ENCODE measurements around the gene CNNM4.

CNNM4 gene

GRCh38 chr2:96843538-96844268 is 83.0 kb downstream of the CNNM4 start, which contains the start of gene ANKRD23 (continued):
- TF ChIP-seq REST (tag by site-specific recombination; IDR thresholded peaks at IDR 0.05) (no peak), ZNF16 (tag by site-specific recombination; IDR thresholded peaks at IDR 0.05; ENCODE audit: low read depth) (no peak), ZNF701 (tag by site-specific recombination; IDR thresholded peaks at IDR 0.05) (no peak), ZNF114 (tag by site-specific recombination; IDR thresholded peaks at IDR 0.05) (no peak)

GRCh38 chr2:96844405-96844808 is 83.7 kb downstream of the CNNM4 start:
- ChIA-PET POLR2A (interaction anchor here (0.6 kb wide), 2 partner anchors 16 to 18 kb away, joined by 3 to 6 read pairs; no protein-coding TSS in a partner anchor), CTCF (interaction anchor here (0.5 to 1.7 kb wide), 6 partner anchors 12 to 851 kb away, joined by 3 to 5 read pairs (median 4); partner anchors contain the start of gene ANKRD36)
- TF ChIP-seq PRDM4 (tag by site-specific recombination; IDR thresholded peaks at IDR 0.05) (peak; percentile 97), ZFHX2 (tag by site-specific recombination; conservative IDR thresholded peaks at IDR 0.05) (peak; percentile 51), ZBTB8A (tag by site-specific recombination; IDR thresholded peaks at IDR 0.05) (no peak), ZNF423 (tag by site-specific recombination; IDR thresholded peaks at IDR 0.05) (no peak), ZNF501 (tag by site-specific recombination; IDR thresholded peaks at IDR 0.05) (no peak), EGR2 (tag by site-specific recombination; IDR thresholded peaks at IDR 0.05; ENCODE audit: low read depth) (peak; percentile 51), PBX3 (CRISPR knock-in tag; IDR thresholded peaks at IDR 0.05) (no peak), ZNF174 (tag by site-specific recombination; IDR thresholded peaks at IDR 0.05) (no peak), ZNF239 (tag by site-specific recombination; IDR thresholded peaks at IDR 0.05) (no peak), ZNF157 (tag by site-specific recombination; IDR thresholded peaks at IDR 0.05) (no peak), ZNF488 (tag by site-specific recombination; IDR thresholded peaks at IDR 0.05) (no peak), ZNF513 (tag by site-specific recombination; IDR thresholded peaks at IDR 0.05) (no peak), PRDM10 (tag by site-specific recombination; IDR thresholded peaks at IDR 0.05) (no peak)
- Histone ChIP-seq H3K9me3 (ENCODE audit: control insufficient read depth, insufficient read depth, low read depth, low read length) (no peaks in the 10 kb centered on the region), H3K27ac (ENCODE audit: extremely low read depth, low read depth, low read length) (no peak overlapping the region), H3K36me3 (ENCODE audit: control insufficient read depth in 2 of 2, insufficient read depth in 1 of 2, low read length in 2 of 2) (peaks cover 8 to 40% of the 10 kb centered on the region in 2 experiments), H3K4me3 (ENCODE audit: low read depth, low read length) (no peak overlapping the region), H3K4me1 (ENCODE audit: control insufficient read depth, insufficient read depth, low read length) (no peaks in the 10 kb centered on the region)
